Measurements from ENCODE around the gene KCNA3.

The KCNA3 gene

DNA sequence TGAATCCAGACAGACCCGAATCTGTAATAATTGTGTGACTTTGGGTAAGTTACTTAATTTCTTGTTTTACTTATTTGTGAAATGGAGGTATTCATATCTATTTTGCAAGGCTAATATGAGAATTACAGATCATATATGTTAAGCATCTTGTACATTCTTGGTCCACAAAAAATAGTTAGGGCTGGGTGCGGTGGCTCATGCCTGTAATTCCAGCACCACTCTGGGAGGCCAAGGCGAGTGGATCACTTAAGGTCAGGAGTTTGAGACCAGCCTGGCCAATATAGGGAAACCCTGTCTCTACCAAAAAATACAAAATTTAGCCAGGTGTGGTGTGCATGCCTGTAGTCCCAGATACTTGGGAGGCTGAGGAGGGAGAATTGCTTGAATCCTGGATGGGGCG is 22.9 kb upstream of the KCNA3 start:
- no peak overlapping the region for H3K4me3 ChIP-seq (ENCODE audit: low read depth, low read length)
- no peak for DNase-seq (ENCODE audit: low read depth)
- TF ChIP-seq, protein P1, sequence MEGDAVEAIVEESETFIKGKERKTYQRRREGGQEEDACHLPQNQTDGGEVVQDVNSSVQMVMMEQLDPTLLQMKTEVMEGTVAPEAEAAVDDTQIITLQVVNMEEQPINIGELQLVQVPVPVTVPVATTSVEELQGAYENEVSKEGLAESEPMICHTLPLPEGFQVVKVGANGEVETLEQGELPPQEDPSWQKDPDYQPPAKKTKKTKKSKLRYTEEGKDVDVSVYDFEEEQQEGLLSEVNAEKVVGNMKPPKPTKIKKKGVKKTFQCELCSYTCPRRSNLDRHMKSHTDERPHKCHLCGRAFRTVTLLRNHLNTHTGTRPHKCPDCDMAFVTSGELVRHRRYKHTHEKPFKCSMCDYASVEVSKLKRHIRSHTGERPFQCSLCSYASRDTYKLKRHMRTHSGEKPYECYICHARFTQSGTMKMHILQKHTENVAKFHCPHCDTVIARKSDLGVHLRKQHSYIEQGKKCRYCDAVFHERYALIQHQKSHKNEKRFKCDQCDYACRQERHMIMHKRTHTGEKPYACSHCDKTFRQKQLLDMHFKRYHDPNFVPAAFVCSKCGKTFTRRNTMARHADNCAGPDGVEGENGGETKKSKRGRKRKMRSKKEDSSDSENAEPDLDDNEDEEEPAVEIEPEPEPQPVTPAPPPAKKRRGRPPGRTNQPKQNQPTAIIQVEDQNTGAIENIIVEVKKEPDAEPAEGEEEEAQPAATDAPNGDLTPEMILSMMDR (IDR thresholded peaks at IDR 0.05; ENCODE audit: insufficient read depth, low read depth, low read length, missing control alignments) = no peak

DNA sequence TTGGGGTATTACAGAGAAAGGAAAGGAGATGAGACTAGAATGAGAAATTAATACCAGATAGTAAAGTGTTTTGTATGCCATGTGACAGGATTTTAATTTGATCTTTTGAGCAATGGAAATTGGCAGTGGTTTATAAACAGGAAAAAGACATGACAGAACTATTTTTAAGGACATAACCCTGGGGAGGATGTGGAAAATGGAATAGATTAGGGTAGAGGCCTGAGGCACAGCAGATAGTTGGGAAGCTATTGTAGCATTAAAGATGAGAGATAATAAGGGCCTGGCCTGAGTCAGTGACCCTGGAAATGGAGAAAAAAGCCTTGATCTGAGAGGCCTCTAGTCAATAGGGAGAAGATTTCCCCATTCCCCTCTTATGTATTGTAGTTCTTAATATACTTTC is 22.1 kb upstream of the KCNA3 start:
- TF ChIP-seq, protein P1 (IDR thresholded peaks at IDR 0.05; ENCODE audit: insufficient read depth, low read depth, low read length, missing control alignments) = no peak
- no peak for DNase-seq (ENCODE audit: low read depth)

GRCh38 chr1:110690709-110691365 is 16.1 kb upstream of the KCNA3 start:
- no peak for DNase-seq (ENCODE audit: low read depth)
- TF ChIP-seq, protein P1 (IDR thresholded peaks at IDR 0.05; ENCODE audit: insufficient read depth, low read depth, low read length, missing control alignments) = no peak
- H3K4me3 ChIP-seq (ENCODE audit: low read depth, low read length) = no peak overlapping the region

More for the DNA sequence above, 22.1 kb upstream of the KCNA3 start:
- no peak overlapping the region for H3K4me3 ChIP-seq (ENCODE audit: low read depth, low read length)

- TF ChIP-seq, protein P1 (IDR thresholded peaks at IDR 0.05; ENCODE audit: insufficient read depth, low read depth, low read length, missing control alignments) = no peak
- H3K4me3 ChIP-seq (ENCODE audit: low read depth, low read length) = no peak overlapping the region
- DNase-seq (ENCODE audit: low read depth) = no peak
Measured at GRCh38 chr1:110689868-110690267, 15.1 kb upstream of the KCNA3 start.

DNA sequence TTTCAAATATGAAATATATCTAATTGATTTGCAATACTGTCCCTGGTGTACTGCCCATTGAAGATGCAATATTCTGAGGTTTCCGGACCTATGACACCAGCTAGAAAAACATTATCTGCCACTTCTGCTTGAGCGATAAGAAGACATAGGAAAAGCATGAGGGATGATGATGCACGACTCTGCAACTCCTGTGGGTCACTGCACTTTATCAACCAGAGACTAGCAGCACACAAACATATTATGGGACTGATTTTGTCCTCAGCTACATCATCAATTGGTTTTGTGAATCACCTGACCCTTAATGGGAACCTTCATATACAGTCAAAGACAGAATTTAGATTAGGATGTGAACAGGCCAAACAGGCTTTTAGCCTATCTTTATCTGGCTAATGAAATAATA is 13.8 kb upstream of the KCNA3 start:
- no peak for DNase-seq (ENCODE audit: low read depth)
- H3K4me3 ChIP-seq (ENCODE audit: low read depth, low read length) = no peak overlapping the region
- TF ChIP-seq, protein P1 (IDR thresholded peaks at IDR 0.05; ENCODE audit: insufficient read depth, low read depth, low read length, missing control alignments) = no peak

DNA sequence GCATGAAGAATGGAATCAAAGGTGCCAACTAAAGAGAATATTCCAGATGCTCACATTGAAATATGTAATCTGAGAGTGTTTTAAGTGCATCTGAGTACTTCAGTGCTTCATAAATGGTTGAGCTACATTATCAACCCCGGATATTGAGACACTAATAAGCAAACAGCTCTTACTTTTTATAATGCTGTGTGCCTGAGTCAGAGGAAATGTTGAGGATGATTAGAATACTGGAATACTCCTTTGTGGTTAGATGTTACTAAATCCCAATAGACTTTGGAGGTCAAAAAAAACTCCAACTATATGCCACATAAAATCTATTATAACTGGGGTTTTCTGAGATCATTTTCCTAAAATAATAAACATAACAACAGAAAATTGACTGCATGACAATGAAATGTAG is 12.5 kb upstream of the KCNA3 start:
- no peak for DNase-seq (ENCODE audit: low read depth)
- TF ChIP-seq, protein P1 (IDR thresholded peaks at IDR 0.05; ENCODE audit: insufficient read depth, low read depth, low read length, missing control alignments) = no peak
- no peak overlapping the region for H3K4me3 ChIP-seq (ENCODE audit: low read depth, low read length)

- TF ChIP-seq, protein P1 (IDR thresholded peaks at IDR 0.05; ENCODE audit: insufficient read depth, low read depth, low read length, missing control alignments) = peak; percentile 26
- H3K4me3 ChIP-seq (ENCODE audit: low read depth, low read length) = no peak overlapping the region
- peak; percentile 56 for DNase-seq (ENCODE audit: low read depth)
Measured at GRCh38 chr1:110686188-110686587, 11.4 kb upstream of the KCNA3 start.

Measured in GM12865 (cell line).